ENCODE data around the gene ULBP1.

Gene ULBP1, protein sequence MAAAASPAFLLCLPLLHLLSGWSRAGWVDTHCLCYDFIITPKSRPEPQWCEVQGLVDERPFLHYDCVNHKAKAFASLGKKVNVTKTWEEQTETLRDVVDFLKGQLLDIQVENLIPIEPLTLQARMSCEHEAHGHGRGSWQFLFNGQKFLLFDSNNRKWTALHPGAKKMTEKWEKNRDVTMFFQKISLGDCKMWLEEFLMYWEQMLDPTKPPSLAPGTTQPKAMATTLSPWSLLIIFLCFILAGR

DNA sequence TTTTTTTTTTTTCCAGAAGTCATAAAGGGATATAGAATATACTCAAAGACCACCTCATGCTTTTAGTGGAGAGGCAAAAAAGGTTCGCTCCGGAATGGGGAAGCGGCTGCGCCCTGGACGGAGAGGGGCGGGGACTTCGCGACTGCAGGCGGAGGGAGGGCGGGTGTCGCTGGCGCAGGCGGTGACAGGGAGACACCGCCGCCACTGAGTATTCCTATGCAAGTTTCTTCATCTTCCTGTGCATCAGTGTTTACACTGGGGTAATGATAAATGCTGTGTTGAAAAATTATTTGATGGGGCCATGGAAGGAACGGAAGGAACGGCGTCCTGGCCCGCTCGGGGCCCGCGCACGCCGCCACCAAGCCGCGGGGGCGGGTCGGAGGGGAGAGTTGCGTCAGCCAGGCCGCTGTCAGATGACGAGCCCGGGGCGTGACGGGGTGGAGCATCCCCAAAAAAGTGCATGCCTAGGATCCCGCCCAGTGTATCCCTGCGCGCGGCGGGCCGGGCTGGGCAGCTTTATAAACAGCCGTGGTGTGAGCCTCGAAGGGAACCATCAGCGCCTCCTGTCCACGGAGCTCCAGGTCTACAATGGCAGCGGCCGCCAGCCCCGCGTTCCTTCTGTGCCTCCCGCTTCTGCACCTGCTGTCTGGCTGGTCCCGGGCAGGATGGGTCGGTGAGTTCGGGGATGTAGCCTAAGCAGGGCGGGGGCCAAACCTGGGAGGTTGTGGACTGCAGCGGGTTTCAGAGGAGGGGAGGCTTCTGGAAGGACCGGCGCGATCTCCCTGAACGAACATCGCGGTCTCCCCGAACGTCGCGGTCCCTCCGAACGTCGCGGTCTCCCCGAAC lies at the start of gene ULBP1:
Gene ULBP1 (plus strand): TSS at position 482 of the 846 bp plus-strand sequence. CDS start 107 bp downstream, at position 589.
- Histone ChIP-seq H3F3A (ENCODE audit: insufficient read depth) (no peaks in the 10 kb centered on the region), H3K4me3 (ENCODE audit: insufficient read depth, low read length, poor library complexity, severe bottlenecking) (no peak within 1 kb of the TSS), H3K9me3 (ENCODE audit: insufficient read depth, low read length) (no peaks in the 10 kb centered on the region), H2AFZ (ENCODE audit: low read depth, low read length, severe bottlenecking) (no peak within 1 kb of the TSS), H3K27ac (ENCODE audit: low read depth, low read length) (no peak within 1 kb of the TSS), H3K36me3 (ENCODE audit: low read length) (no peaks in the 10 kb centered on the region), H3K4me2 (ENCODE audit: low read depth, low read length, poor library complexity, severe bottlenecking) (no peak within 1 kb of the TSS), H4K20me1 (ENCODE audit: low read depth, low read length) (no peaks in the 10 kb centered on the region), H3K27me3 (ENCODE audit: low read length) (no peaks in the 10 kb centered on the region), H3K9ac (ENCODE audit: low read length) (no peak within 1 kb of the TSS), H3K79me2 (ENCODE audit: insufficient read depth, low read length) (no peaks in the 10 kb centered on the region), H3K9me2 (replicated peaks; ENCODE audit: insufficient read depth, low read length) (no peaks in the 10 kb centered on the region)
- no peak for TF ChIP-seq EZH2phosphoT487 (conservative IDR thresholded peaks at IDR 0.05; ENCODE audit: low read length)
- TF ChIP-seq, protein P1, sequence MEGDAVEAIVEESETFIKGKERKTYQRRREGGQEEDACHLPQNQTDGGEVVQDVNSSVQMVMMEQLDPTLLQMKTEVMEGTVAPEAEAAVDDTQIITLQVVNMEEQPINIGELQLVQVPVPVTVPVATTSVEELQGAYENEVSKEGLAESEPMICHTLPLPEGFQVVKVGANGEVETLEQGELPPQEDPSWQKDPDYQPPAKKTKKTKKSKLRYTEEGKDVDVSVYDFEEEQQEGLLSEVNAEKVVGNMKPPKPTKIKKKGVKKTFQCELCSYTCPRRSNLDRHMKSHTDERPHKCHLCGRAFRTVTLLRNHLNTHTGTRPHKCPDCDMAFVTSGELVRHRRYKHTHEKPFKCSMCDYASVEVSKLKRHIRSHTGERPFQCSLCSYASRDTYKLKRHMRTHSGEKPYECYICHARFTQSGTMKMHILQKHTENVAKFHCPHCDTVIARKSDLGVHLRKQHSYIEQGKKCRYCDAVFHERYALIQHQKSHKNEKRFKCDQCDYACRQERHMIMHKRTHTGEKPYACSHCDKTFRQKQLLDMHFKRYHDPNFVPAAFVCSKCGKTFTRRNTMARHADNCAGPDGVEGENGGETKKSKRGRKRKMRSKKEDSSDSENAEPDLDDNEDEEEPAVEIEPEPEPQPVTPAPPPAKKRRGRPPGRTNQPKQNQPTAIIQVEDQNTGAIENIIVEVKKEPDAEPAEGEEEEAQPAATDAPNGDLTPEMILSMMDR (IDR thresholded peaks at IDR 0.05; ENCODE audit: insufficient read depth, low read length, poor library complexity, severe bottlenecking), result no peak

DNA sequence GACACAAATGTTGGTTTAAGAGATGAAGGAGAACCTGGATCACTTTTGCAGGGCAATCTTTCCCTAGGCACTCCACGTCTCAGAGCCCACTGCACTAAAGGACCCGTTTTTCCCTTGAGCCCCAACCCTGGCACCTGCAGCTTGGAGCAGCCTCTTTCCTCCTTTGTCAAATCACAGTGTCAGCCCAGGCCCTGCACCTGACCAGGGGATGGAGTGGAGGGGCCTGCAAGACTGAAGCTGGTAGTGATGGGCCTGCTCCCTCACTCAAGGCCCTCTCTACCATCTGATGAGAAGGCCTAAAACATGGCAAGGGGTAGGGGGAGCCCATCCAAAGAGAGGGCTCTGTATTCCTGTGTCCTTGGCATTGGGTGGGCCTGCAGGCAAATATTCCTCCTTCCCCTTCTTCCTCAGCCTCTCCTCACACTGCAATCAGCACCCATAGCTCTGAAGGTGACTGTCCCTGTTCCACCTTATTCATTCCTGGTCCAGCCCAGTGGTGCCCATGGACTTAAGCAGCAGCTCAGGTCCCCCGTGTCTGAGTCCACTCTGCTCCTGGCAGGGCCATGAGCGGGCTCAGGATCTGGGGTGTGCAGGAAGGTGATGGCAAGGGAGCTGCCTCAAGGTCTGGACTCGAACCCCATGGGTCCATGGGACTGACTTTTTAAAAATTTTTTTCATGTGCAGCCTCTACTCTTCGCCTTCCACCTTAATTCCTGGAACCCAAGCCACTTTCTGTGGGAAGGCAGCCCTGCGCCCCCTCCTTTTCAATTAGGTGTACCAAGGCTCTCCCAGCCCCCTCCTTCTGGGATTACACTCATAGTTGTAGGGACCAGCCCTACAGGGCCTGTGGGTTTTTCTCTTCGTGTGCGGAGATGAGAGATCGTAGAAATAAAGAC lies 47.5 kb upstream of the ULBP1 start:
- Histone ChIP-seq H3K36me3 (ENCODE audit: low read length) (no peaks in the 10 kb centered on the region), H3K79me2 (ENCODE audit: insufficient read depth, low read length) (no peaks in the 10 kb centered on the region), H3K9ac (ENCODE audit: low read length) (no peak overlapping the region)

DNA sequence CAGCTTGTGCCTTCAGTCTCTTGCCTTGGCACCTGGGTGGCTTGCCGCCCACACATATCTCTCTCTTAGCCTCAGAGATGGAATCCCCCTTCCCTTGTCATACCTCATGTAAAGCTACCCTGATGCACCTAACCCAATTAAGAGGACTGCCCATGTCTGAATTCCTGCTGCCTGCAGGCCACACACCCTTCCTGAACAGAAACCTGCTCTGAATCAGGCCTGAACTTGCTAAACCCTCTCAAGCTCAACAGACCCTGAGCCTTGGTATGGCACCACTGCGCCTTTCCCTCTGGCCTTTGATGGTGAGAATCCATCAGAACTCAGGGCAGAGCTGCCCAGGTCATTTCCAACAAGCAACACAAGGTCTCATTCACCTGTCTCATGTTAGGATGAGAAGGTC lies 46.1 kb upstream of the ULBP1 start:
- H3K9ac ChIP-seq (ENCODE audit: low read length), result no peak overlapping the region
- no peak overlapping the region for H3K4me2 ChIP-seq (ENCODE audit: low read depth, low read length, poor library complexity, severe bottlenecking)
- TF ChIP-seq, protein P1 (IDR thresholded peaks at IDR 0.05; ENCODE audit: insufficient read depth, low read length, poor library complexity, severe bottlenecking), result no peak
- TF ChIP-seq EZH2phosphoT487 (conservative IDR thresholded peaks at IDR 0.05; ENCODE audit: low read length), result no peak
- H3F3A ChIP-seq (ENCODE audit: insufficient read depth), result no peaks in the 10 kb centered on the region
- H3K27me3 ChIP-seq (ENCODE audit: low read length), result no peaks in the 10 kb centered on the region
- H3K36me3 ChIP-seq (ENCODE audit: low read length), result no peaks in the 10 kb centered on the region
- H3K4me3 ChIP-seq (ENCODE audit: insufficient read depth, low read length, poor library complexity, severe bottlenecking), result no peak overlapping the region
- H3K9me3 ChIP-seq (ENCODE audit: insufficient read depth, low read length), result no peaks in the 10 kb centered on the region
- no peaks in the 10 kb centered on the region for H3K79me2 ChIP-seq (ENCODE audit: insufficient read depth, low read length)
- no peak overlapping the region for H2AFZ ChIP-seq (ENCODE audit: low read depth, low read length, severe bottlenecking)
- H3K9me2 ChIP-seq (replicated peaks; ENCODE audit: insufficient read depth, low read length), result no peaks in the 10 kb centered on the region
- H3K27ac ChIP-seq (ENCODE audit: low read depth, low read length), result no peak overlapping the region
- H4K20me1 ChIP-seq (ENCODE audit: low read depth, low read length), result no peaks in the 10 kb centered on the region

More for the DNA sequence above, 47.5 kb upstream of the ULBP1 start:
- H3K27me3 ChIP-seq (ENCODE audit: low read length), result no peaks in the 10 kb centered on the region
- no peaks in the 10 kb centered on the region for H3F3A ChIP-seq (ENCODE audit: insufficient read depth)
- no peaks in the 10 kb centered on the region for H3K9me2 ChIP-seq (replicated peaks; ENCODE audit: insufficient read depth, low read length)
- H3K4me3 ChIP-seq (ENCODE audit: insufficient read depth, low read length, poor library complexity, severe bottlenecking), result no peak overlapping the region
- no peak overlapping the region for H3K4me2 ChIP-seq (ENCODE audit: low read depth, low read length, poor library complexity, severe bottlenecking)
- H3K27ac ChIP-seq (ENCODE audit: low read depth, low read length), result no peak overlapping the region
- no peak for TF ChIP-seq EZH2phosphoT487 (conservative IDR thresholded peaks at IDR 0.05; ENCODE audit: low read length)
- TF ChIP-seq, protein P1 (IDR thresholded peaks at IDR 0.05; ENCODE audit: insufficient read depth, low read length, poor library complexity, severe bottlenecking), result no peak
- no peak overlapping the region for H2AFZ ChIP-seq (ENCODE audit: low read depth, low read length, severe bottlenecking)
- H4K20me1 ChIP-seq (ENCODE audit: low read depth, low read length), result no peaks in the 10 kb centered on the region
- no peaks in the 10 kb centered on the region for H3K9me3 ChIP-seq (ENCODE audit: insufficient read depth, low read length)
